ENCODE data around the gene GPR157. TPM values are rescaled to one million over a fixed set of nuclear protein-coding genes. Genes with fewer than 3 reads are reported as not detected.

GPR157 gene
- total and polyA plus RNA-seq, 2 of the 13 experiments (the other 11 are each of a cell fraction or from before 2014, with no cell fraction given) = 10.1 to 19.2 TPM

GRCh38 chr1:9100471-9101043, 28.3 kb downstream of the GPR157 start (continued):
- TF ChIP-seq YY1 (IDR thresholded peaks at IDR 0.05; ENCODE audit: insufficient read depth, insufficient replicate concordance, low read depth, low read length) (no peak), ZNF546 (CRISPR knock-in tag; conservative IDR thresholded peaks at IDR 0.05) (no peak), ZBTB20 (CRISPR knock-in tag; IDR thresholded peaks at IDR 0.05; ENCODE audit: borderline replicate concordance, low read depth) (no peak), ZNF737 (CRISPR knock-in tag; IDR thresholded peaks at IDR 0.05; ENCODE audit: borderline replicate concordance) (no peak), PHF20 (CRISPR knock-in tag; IDR thresholded peaks at IDR 0.05) (no peak), ZNF570 (CRISPR knock-in tag; IDR thresholded peaks at IDR 0.05; ENCODE audit: borderline replicate concordance) (no peak), ATF1 (CRISPR knock-in tag; IDR thresholded peaks at IDR 0.05) (no peak), SP2 (CRISPR knock-in tag; IDR thresholded peaks at IDR 0.05) (no peak), KDM6A (CRISPR knock-in tag; IDR thresholded peaks at IDR 0.05; ENCODE audit: low read depth) (0 out of 2 replicates have a peak, but pooled peaks have one; percentile 11), PHB2 (IDR thresholded peaks at IDR 0.05; ENCODE audit: partially characterized antibody) (no peak), BCLAF1 (IDR thresholded peaks at IDR 0.05) (no peak), RNF2 (conservative IDR thresholded peaks at IDR 0.05; ENCODE audit: low read depth) (no peak), ZNF678 (CRISPR knock-in tag; IDR thresholded peaks at IDR 0.05) (no peak), ZZZ3 (CRISPR knock-in tag; IDR thresholded peaks at IDR 0.05; ENCODE audit: borderline replicate concordance) (no peak), ZNF225 (CRISPR knock-in tag; IDR thresholded peaks at IDR 0.05) (no peak), ZSCAN12 (CRISPR knock-in tag; IDR thresholded peaks at IDR 0.05) (no peak), HMG20B (CRISPR knock-in tag; conservative IDR thresholded peaks at IDR 0.05) (no peak; the same call in 1 of the 2 replicates), ZNF781 (CRISPR knock-in tag; IDR thresholded peaks at IDR 0.05; ENCODE audit: borderline replicate concordance, not compliant biosample characterization) (no peak), BATF2 (CRISPR knock-in tag; IDR thresholded peaks at IDR 0.05) (no peak), SNAPC2 (CRISPR knock-in tag; IDR thresholded peaks at IDR 0.05) (no peak), ZNF777 (CRISPR knock-in tag; IDR thresholded peaks at IDR 0.05) (no peak), ZBTB8A (CRISPR knock-in tag; IDR thresholded peaks at IDR 0.05; ENCODE audit: borderline replicate concordance, low read depth) (no peak), HMGXB4 (CRISPR knock-in tag; IDR thresholded peaks at IDR 0.05; ENCODE audit: borderline replicate concordance in 1 of 2, low read depth in 1 of 2) (peak in 1 of 2 experiments; percentile 33; a peak in 2 of 4 replicates), ZNF350 (CRISPR knock-in tag; IDR thresholded peaks at IDR 0.05; ENCODE audit: borderline replicate concordance, low read depth) (no peak)

All from HepG2 (cell line).